GM23248 (cell line): ENCODE results near the gene ZNF621. TPM values are rescaled to one million over a fixed set of nuclear protein-coding genes. Genes with fewer than 3 reads are reported as not detected.

Source experiments
- DNase-seq: peaks from one replicate; pipeline ENCODE4 v3.0.0-alpha.2; 2015
- H2AFZ ChIP-seq: fragments of 200-600 bp; sonication (generic); 2 replicates; pipeline ENCODE4 v1.6.1; 2016; ENCODE audit warnings: antibody characterized with exemption
- H3F3A ChIP-seq: fragments of 200-600 bp; sonication (generic); 2 replicates; pipeline ENCODE4 v1.6.1; 2016; ENCODE audit warnings: mild to moderate bottlenecking, antibody characterized with exemption, mixed run types; ENCODE audit not compliant: insufficient read depth
- H3K27ac ChIP-seq: fragments of 200-600 bp; sonication (generic); 2 replicates; pipeline ENCODE4 v1.5.1; 2016; ENCODE audit warnings: mild to moderate bottlenecking
- H3K27me3 ChIP-seq: fragments of 200-600 bp; sonication (generic); replicated peaks from 2 replicates; pipeline ENCODE4 v1.6.1; 2016; ENCODE audit warnings: mild to moderate bottlenecking; ENCODE audit not compliant: insufficient read depth
- H3K36me3 ChIP-seq: fragments of 200-600 bp; sonication (generic); 2 replicates; pipeline ENCODE4 v1.6.1; 2016; ENCODE audit warnings: low read depth, mild to moderate bottlenecking
- H3K4me1 ChIP-seq: fragments of 200-600 bp; sonication (generic); 2 replicates; pipeline ENCODE4 v1.6.1; 2016; ENCODE audit warnings: mild to moderate bottlenecking; ENCODE audit not compliant: insufficient read depth
- H3K4me2 ChIP-seq: fragments of 200-600 bp; sonication (generic); one replicate; pipeline ENCODE4 v1.6.1; 2016; ENCODE audit warnings: mild to moderate bottlenecking; ENCODE audit not compliant: unreplicated experiment
- H3K4me3 ChIP-seq: fragments of 200-600 bp; sonication (generic); 2 replicates; pipeline ENCODE4 v1.5.1; 2016; ENCODE audit warnings: mild to moderate bottlenecking
- H3K79me2 ChIP-seq: fragments of 200-600 bp; sonication (generic); 2 replicates; pipeline ENCODE4 v1.6.1; 2016; ENCODE audit warnings: mild to moderate bottlenecking; ENCODE audit not compliant: insufficient read depth
- H3K9ac ChIP-seq: fragments of 200-600 bp; sonication (generic); 2 replicates; pipeline ENCODE4 v1.6.1; 2016; ENCODE audit warnings: mild to moderate bottlenecking
- H3K9me2 ChIP-seq: fragments of 200-600 bp; sonication (generic); 2 replicates; pipeline ENCODE4 v1.6.1; 2016; ENCODE audit warnings: mixed run types, mild to moderate bottlenecking, moderate library complexity; ENCODE audit not compliant: insufficient read depth
- H3K9me3 ChIP-seq: fragments of 200-600 bp; sonication (generic); one replicate; pipeline ENCODE4 v1.6.1; 2017; ENCODE audit warnings: low read depth
- H4K20me1 ChIP-seq: fragments of 200-600 bp; sonication (generic); 2 replicates; pipeline ENCODE4 v1.6.0; 2016; ENCODE audit not compliant: insufficient read depth
- EZH2 ChIP-seq: fragments of 200-600 bp; sonication (generic); IDR thresholded peaks from 2 replicates; pipeline ENCODE4 v1.6.1; 2018; ENCODE audit warnings: antibody characterized with exemption, mild to moderate bottlenecking; ENCODE audit not compliant: insufficient read depth, poor library complexity, severe bottlenecking
- EZH2phosphoT487 ChIP-seq: fragments of 200-600 bp; sonication (generic); IDR thresholded peaks from 2 replicates; pipeline ENCODE4 v1.6.1; 2018; ENCODE audit warnings: antibody characterized with exemption, moderate library complexity, mild to moderate bottlenecking, low read depth; ENCODE audit not compliant: insufficient read depth
- WGBS, 2 experiments: methylation state at CpG; one replicate each; pipeline ENCODE4 v1.1.6; 2015 to 2017; ENCODE audit warnings: low lambda C conversion rate in 2 of 2, low coverage in 1 of 2; ENCODE audit errors: missing lambda C conversion rate in 2 of 2; 5-methylcytosine and 5-hydroxymethylcytosine counted together
- in situ Hi-C: fragments of 300-500 bp; cut with MboI; formaldehyde crosslinking; loops from 2 replicates; pipeline ENCODE4 v1.15.0; 2020
- polyA plus RNA-seq: library from polyadenylated mRNA; unstranded; fragments of >200 nt; fragmentation: Nextera tagmentation; extraction: Ambion mirVana; gene quantifications from 2 replicates; pipeline ENCODE4 v1.2.1, GENCODE V29; 2016
- total RNA-seq: library from RNA; depleted of rRNA; stranded (reverse); fragments of >200 nt; shearing (Covaris generic); gene quantifications from 2 replicates; pipeline ENCODE4 v1.2.3, GENCODE V29; 2014; rRNA removed

ZNF621 gene
- 9.6 and 13.4 TPM in 2 replicates for total RNA-seq
- polyA plus RNA-seq: 7.0 and 7.9 TPM in 2 replicates

- in situ Hi-C loops: no loop called here
- Histone ChIP-seq H3K4me2 (peak within 1 kb of the TSS; percentile 94), H3K4me3 (peak within 1 kb of the TSS; percentile 92), H3K27ac (peak within 1 kb of the TSS; percentile 82), H2AFZ (peak within 1 kb of the TSS; percentile 97), H3K9ac (peak within 1 kb of the TSS; percentile 99), H3K79me2 (peaks cover 45% of the 10 kb centered on the region), H3K9me3 (no peaks in the 10 kb centered on the region), H4K20me1 (no peaks in the 10 kb centered on the region), H3K4me1 (peaks cover 14% of the 10 kb centered on the region), H3K9me2 (no peaks in the 10 kb centered on the region), H3F3A (peaks cover 7% of the 10 kb centered on the region), H3K36me3 (peaks cover 14% of the 10 kb centered on the region), H3K27me3 (no peaks in the 10 kb centered on the region)
- TF ChIP-seq EZH2 (no peak), EZH2phosphoT487 (no peak)
- peak; percentile 95 for DNase-seq
- 0 to 1% methylated on average over 38 to 42 of the region's 59 CpGs for WGBS, 2 experiments
Measured at GRCh38 chr3:40524568-40525285, at the start of gene ZNF621. Gene ZNF621 (plus strand): TSS chr3:40524960. CDS start chr3:40525841, 881 bp downstream.

- 13 to 15% methylated on average over 48 of the region's 48 CpGs for WGBS, 2 experiments
- DNase-seq: peak; percentile 85
- Histone ChIP-seq H3K9ac (peak within 1 kb of the TSS; percentile 88), H3K27me3 (no peaks in the 10 kb centered on the region), H4K20me1 (no peaks in the 10 kb centered on the region), H3F3A (no peaks in the 10 kb centered on the region), H3K4me3 (peak within 1 kb of the TSS; percentile 95), H3K4me1 (peaks cover 4% of the 10 kb centered on the region; the same call in 1 of the 2 replicates), H3K4me2 (peak within 1 kb of the TSS; percentile 78), H3K9me3 (no peaks in the 10 kb centered on the region), H3K79me2 (no peaks in the 10 kb centered on the region), H3K9me2 (no peaks in the 10 kb centered on the region), H3K27ac (peak within 1 kb of the TSS; percentile 11; the same call in 1 of the 2 replicates), H3K36me3 (no peaks in the 10 kb centered on the region), H2AFZ (peak within 1 kb of the TSS; percentile 98)
- no peak for TF ChIP-seq EZH2
- TF ChIP-seq EZH2phosphoT487: no peak
- in situ Hi-C loops: no loop called here
Measured at GRCh38 chr3:40476478-40477470, 48.0 kb upstream of the ZNF621 start, which contains the start of gene ZNF619. Gene ZNF619 (plus strand): TSS chr3:40477122. CDS start chr3:40477980, 858 bp downstream.

GRCh38 chr3:40477666-40478065, 47.1 kb upstream of the ZNF621 start:
- no peaks in the 10 kb centered on the region for H3K9me2 ChIP-seq
- DNase-seq: no peak
- H3K79me2 ChIP-seq: no peaks in the 10 kb centered on the region
- no peaks in the 10 kb centered on the region for H3K36me3 ChIP-seq
- H3K4me2 ChIP-seq: peak overlapping the region; percentile 78
- 33 to 36% methylated on average over 4 of the region's 4 CpGs for WGBS, 2 experiments
- peak overlapping the region; percentile 98 for H2AFZ ChIP-seq
- H3K9me3 ChIP-seq: no peaks in the 10 kb centered on the region
- H4K20me1 ChIP-seq: no peaks in the 10 kb centered on the region
- TF ChIP-seq EZH2 (no peak), EZH2phosphoT487 (no peak)
- no peaks in the 10 kb centered on the region for H3F3A ChIP-seq
- in situ Hi-C loops: no loop called here
- peaks cover 4% of the 10 kb centered on the region; the same call in 1 of the 2 replicates for H3K4me1 ChIP-seq
- peak overlapping the region; percentile 88 for H3K9ac ChIP-seq
- H3K27me3 ChIP-seq: no peaks in the 10 kb centered on the region
- no peak overlapping the region for H3K27ac ChIP-seq
- peak overlapping the region; percentile 95 for H3K4me3 ChIP-seq

- Histone ChIP-seq H3K36me3 (peaks cover 11% of the 10 kb centered on the region), H3K27me3 (no peaks in the 10 kb centered on the region), H3K4me3 (no peak overlapping the region), H3K9me2 (no peaks in the 10 kb centered on the region), H3K4me2 (no peak overlapping the region), H3K27ac (no peak overlapping the region), H3F3A (no peaks in the 10 kb centered on the region), H3K4me1 (no peaks in the 10 kb centered on the region), H2AFZ (no peak overlapping the region), H4K20me1 (no peaks in the 10 kb centered on the region), H3K79me2 (no peaks in the 10 kb centered on the region), H3K9me3 (no peaks in the 10 kb centered on the region), H3K9ac (no peak overlapping the region)
- 95 to 98% methylated on average over 3 of the region's 3 CpGs for WGBS, 2 experiments
- TF ChIP-seq EZH2 (no peak), EZH2phosphoT487 (no peak)
- in situ Hi-C loops: no loop called here
- DNase-seq: no peak
Measured at GRCh38 chr3:40487172-40487571, 37.6 kb upstream of the ZNF621 start.
